NCI-H1694 (cell line): ENCODE measurements around the gene ASTN2.

ENCODE experiments used
- DNase-seq: peaks from one replicate; lab custom pipeline; 2025; lab: John Stamatoyannopoulos, UW

Gene ASTN2

GRCh38 chr9:117355542-117355941 is 59.3 kb downstream of the ASTN2 start:
- no peak for DNase-seq

DNA sequence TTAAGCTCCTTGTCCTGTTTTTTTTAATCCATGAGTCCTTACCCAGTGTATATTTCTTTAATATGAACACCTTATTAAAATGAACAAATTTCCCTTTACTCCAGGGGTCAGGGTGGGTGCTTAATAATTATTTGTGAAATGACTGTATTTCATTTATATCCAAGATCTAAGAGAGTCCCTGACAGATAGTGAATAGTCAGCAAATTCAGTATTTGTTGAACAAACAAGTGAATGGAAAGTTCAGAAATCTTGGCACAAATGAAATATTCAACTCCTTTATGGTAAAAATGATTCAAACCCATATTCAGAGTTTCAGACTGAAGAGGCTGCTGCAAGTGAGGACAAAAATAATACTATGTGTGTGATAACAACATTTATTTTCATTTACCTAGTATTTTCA is 59.9 kb downstream of the ASTN2 start:
- DNase-seq, result no peak

DNA sequence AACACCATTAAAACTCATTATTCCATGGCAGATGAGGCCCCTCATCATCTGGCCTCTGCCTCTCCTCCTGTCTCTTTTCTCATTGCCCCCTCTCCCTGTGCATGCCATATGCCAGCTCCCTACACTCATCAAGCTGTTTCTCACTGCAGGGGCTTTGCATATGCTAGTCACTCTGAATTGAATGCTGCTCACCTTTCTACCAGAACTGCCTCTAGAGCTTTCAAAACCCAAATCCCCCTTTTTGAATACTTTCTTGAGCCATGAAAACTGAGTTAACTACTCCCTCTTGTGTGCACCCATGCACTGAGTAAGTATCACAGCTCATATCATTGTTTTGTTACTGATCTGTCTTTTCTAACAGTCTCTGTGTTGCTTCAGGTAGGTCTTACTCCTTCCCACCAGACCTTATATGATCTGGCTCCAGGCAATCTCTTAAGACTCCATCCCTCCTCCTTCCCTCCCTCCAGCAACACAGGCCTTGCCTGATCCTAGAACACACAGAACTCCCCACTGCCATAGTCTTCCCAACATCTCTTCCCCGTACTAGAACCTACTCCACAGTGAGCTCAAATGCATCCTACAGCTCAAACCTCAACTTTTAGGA is 60.5 kb downstream of the ASTN2 start:
- DNase-seq, result peak; percentile 67

GRCh38 chr9:117344892-117345660 is 69.8 kb downstream of the ASTN2 start:
- DNase-seq, result no peak

GRCh38 chr9:117343427-117343826 is 71.4 kb downstream of the ASTN2 start:
- DNase-seq, result no peak

DNA sequence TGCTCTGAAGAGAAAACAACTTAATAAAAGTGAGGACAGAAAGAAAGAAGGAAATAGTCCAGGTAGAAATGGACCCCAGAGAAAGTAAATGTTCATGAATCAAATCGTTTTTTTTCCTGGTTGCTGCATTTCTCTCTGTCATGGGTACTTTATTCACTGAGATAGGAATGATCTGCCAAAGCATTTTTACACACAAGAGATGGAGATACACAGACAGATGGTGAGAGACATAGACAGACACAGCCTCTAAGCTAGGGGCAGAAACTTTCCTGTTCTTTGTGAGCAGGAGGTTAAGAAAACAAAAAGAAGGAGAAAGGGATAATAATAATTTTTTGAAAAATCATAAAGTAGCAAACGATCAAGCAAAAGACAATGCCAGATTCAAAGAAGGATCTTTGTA is 73.7 kb downstream of the ASTN2 start:
- DNase-seq, result no peak

DNA sequence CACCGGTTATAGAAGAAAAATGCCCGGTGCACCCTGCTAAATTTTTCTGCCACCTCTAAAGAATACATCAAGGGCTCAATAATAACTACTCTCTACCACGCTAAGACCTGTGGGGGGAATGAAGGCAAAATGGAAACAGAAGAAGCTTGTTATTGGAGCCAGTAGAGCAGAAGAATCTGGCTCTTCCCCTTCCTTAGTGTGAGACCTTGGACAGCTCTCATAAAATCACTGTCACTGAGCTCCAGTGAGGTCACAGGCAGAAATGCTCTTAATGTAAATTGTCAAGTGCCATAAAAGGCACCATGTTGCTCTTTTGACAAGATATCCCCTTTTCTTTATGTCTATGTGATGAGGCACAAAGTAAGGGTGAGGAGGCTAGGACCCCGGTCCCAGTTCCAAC is 74.4 kb downstream of the ASTN2 start:
- no peak for DNase-seq

DNA sequence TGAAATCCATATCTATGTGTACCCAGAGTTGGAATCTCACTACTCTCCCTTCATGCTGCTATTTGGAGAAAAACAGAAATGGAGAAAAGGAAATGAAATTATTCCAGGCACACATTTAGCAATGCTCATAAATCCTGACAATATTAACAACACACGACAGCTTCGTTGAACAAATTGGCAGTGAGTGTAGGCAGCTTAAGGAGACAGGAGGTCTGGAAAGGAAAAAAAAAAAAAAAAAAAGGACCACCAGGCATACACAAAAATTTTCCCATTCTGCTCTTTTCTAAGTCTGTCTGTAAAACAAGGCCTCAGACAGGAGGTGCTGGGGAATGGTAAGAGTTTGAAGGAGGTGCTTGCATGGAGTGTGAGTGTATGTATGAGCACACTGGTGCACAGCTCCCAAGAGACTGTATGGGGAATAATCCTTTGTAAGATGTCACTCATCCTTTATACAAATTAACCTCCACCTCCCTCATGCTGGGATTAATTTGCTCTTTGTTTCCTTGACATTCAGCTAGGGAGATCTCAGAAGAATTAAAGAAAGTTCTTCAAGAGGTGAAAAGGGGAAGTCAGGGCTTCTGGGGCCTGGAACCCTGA is 78.9 kb downstream of the ASTN2 start:
- DNase-seq, result peak; percentile 15

DNA sequence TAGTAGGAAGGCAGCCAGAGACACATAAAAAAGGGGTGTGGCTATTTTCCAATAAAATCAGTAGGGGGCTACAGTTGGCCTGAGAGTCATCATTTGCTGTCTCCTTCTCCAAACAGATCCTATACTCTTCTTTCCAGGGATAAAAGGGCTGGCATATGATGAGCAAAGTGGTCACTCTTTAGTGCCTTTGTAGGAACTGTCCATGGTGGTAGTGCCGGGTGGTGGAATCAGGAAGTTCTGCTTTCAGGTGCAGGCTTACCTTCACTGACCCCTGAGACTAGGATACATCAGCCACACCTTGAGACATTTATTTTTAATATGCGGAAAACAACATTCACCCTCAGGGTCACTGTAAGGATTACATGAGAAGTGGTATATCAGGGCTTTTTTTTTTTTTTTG is 80.8 kb downstream of the ASTN2 start:
- no peak for DNase-seq

DNA sequence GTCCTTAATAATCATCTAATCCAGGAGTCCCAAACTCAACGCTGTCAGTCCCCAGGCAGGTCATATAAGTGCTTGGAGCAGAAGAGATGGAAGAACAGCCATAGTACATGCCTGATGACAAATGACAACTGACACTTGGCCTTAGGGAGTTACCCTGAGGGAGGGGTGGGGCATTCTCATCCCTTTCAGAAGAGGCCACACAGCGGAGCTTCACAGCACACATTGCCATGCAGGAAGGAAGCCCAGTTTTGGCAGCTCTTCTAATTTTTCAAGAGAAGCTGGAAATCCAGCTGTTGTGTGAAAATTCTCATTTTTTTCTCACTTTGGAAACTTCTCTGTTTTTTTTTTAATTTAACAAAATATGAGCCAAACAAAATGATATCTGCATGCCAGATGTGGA is 89.0 kb downstream of the ASTN2 start:
- no peak for DNase-seq

DNA sequence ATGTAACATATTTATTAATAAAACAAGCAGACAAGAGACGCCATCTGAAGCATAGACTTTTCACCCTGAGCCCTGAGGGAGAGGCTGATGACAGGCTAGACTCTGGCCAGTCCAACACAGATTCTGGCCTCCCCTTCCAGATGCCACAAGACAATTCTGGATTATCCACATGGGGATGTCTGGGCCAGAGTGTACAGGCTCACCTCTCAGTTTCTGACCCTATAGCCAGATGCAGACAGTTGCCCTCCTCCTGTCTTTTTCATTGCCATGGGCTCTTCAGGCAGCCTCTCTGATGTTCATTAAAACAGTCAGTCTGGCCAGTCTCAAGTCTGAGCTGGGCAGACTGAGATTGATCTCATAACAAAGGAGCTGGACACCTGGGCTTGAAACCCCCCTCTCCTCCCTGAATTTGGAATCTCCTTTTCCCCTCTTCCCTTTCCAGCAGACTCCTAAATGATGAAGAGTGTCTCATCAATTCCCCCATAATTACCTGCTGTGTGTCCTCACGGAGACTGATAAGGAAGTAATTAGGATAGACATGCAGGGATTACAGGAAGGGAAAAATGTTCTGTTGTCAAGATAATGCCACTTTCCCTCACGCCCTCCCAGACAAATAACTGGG is 89.6 kb downstream of the ASTN2 start:
- DNase-seq, result no peak

- DNase-seq, result no peak
Measured at GRCh38 chr9:117323390-117323789, 91.5 kb downstream of the ASTN2 start.

GRCh38 chr9:117317192-117317591 is 97.7 kb downstream of the ASTN2 start:
- DNase-seq, result no peak

DNA sequence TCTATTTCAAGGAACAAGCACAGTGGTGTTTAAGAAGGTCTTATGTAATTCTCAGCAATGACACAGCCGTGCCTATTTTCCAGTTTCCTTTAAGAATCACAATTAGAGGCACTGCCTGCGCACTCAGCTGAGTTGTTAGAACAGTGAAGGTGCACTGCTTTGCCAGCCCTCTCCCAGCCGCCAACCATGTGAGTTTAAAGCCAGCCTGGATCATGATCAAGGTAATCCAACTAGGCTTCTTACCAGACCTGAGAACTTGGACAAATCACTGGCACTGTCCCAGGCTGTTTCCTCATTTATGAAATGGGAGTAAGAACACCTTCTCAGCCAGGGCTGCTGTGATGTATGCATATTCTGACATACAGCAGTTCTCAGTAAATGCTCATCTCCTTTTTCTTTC is 99.6 kb downstream of the ASTN2 start:
- DNase-seq, result no peak

- DNase-seq, result no peak
Measured at GRCh38 chr9:117313989-117314388, 100.9 kb downstream of the ASTN2 start.

GRCh38 chr9:117307701-117308100 is 107.2 kb downstream of the ASTN2 start:
- no peak for DNase-seq

DNA sequence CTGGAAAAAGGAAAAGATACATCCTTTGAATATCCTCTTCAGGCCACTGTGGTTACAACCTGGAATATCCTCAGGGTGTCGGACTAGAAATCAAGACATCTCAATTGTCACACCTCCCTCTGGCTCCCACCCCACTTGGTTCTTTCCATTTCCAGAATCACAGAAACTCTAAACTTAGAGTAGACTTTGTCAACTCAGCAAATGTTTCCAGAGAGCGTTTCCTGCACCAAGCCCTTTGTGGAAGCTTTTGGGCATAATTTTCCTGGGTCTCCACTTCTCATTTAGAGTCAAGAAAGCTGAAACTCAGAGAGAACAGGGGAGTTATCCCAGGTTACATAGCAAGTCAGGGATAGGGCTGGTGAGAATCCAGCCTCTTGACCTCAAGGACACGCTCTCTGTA is 108.8 kb downstream of the ASTN2 start:
- no peak for DNase-seq

DNA sequence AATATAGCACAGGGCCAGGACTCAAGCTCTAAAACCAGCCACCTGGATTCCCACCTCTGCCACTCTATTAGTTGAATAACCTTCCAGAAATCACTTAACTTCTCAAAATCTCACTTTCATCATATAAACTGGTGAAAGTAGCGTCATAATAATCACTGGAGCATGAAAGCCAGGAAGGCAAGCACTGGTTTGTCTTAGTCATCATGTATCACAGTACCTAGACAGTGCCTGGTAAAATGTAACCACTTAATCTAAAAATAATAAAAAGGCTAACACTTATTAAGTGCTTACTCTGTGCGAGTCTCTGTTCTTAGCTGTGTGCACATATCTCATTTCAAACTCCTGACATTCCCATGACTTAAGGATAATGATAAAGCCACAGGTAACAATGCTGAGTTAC is 109.4 kb downstream of the ASTN2 start:
- DNase-seq, result no peak

DNA sequence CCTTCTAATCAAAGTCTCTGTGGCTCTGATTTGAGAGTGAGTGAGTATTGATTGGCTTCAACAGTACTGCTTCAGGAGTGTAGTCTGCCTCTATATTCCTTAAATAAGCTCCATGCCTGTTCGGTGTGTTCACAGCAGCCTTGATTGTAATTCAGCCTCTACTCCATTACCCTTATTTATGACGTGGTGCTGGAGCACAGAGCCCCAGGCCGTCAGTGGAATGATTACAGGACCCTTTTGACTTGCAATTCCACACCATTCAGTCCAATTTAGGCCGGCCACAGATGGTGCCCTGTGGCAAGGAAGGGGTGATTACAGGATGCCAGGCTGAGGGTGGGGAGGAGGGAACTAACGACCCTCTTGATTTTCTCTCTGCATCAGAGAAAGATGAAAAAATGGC is 110.3 kb downstream of the ASTN2 start:
- DNase-seq, result no peak

DNA sequence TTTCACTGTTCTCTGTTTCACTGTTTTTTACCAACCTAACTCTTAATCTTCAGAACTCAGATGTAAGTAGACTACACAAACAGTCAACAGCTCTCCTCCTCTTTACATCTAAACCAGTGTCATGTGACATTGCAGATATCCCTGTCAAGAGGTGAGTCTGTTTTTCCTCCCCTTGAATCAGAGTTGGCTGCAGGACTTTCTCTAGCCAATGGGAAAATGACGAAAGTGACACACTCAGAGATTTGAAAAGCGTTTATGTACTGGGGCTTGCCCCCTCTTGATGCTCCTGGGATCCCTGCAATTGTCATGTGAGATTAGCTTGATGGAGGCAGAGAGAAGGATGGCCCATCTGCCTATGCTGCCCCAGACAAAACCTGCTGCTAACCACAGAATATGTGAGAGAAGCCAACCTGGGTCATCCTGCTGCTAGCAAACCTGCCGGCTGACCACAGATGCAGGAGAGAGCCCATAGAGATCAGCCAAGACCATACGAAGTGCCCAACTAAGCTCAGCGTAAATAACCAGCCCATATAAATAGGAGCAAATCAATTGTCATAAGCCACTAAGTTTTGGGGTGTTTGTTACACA is 111.1 kb downstream of the ASTN2 start:
- DNase-seq, result no peak

- no peak for DNase-seq
Measured at GRCh38 chr9:117302487-117302886, 112.4 kb downstream of the ASTN2 start.

DNA sequence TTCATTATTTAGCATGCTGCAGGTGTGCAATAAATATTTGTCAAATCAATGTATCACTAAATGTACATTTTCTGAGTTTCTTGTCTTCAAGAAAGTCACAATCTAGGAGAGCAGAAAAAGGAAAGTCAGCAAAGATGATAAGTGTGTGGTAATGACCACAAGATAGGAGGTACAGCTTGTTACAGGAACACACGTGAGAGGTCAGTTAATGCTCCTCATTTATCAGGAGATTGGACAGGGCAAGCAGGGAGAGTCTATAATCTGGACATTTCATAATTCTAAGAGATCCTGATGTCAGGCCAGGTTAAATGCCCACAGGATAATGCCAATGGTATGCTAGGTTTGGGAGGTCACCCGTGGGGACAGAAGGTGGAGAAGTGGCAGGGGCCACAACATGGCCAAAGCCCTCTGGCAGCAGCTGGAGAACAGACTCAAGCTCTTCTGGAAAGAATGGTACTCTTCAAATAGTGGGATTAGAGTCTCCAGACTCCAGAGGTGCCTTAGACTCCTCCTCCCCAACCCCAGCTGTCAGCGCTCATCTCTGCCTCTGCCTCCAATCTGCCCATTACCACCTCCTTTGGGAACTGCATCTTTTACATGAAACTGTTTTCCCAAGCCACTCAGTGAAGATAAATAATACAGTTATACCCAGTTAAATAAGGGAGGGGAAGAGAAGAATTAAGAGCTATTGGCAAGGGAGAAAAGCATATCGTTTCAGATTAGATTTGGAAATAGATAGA is 114.3 kb downstream of the ASTN2 start:
- no peak for DNase-seq
